ENCODE results near the gene UBASH3B.

The UBASH3B gene

DNA sequence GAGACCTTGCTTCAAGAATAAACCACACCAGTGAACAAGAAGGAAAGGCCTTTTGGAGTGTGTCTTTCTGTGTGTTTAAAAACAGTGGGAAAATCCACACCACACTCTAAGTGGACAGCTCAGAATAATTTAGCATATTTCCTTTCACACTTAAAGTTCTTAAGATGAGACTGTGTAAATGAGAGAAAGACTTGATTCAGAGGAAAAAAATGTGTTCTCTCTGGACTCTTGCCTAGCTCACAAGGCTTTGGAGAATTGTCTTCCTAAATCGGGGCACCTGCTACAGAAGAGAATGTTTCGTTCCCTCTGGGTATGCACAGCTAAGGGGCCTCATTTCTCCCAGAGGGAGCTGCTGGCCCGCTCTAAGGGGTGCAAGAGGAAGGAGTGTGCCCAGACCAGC is 154.3 kb downstream of the UBASH3B start:
- DNase-seq (ENCODE audit: low spot score): no peak
- no peak overlapping the region for H3K27ac ChIP-seq
- ChIA-PET POLR2A (ENCODE audit: low non-redundant PET) (no interaction called here), CTCF (interaction anchor here (0.8 kb wide), 1 partner anchor 641 kb away, joined by 3 read pairs; no protein-coding TSS in a partner anchor)
- TF ChIP-seq, protein P1, sequence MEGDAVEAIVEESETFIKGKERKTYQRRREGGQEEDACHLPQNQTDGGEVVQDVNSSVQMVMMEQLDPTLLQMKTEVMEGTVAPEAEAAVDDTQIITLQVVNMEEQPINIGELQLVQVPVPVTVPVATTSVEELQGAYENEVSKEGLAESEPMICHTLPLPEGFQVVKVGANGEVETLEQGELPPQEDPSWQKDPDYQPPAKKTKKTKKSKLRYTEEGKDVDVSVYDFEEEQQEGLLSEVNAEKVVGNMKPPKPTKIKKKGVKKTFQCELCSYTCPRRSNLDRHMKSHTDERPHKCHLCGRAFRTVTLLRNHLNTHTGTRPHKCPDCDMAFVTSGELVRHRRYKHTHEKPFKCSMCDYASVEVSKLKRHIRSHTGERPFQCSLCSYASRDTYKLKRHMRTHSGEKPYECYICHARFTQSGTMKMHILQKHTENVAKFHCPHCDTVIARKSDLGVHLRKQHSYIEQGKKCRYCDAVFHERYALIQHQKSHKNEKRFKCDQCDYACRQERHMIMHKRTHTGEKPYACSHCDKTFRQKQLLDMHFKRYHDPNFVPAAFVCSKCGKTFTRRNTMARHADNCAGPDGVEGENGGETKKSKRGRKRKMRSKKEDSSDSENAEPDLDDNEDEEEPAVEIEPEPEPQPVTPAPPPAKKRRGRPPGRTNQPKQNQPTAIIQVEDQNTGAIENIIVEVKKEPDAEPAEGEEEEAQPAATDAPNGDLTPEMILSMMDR (conservative IDR thresholded peaks at IDR 0.05; ENCODE audit: low read depth): no peak

DNA sequence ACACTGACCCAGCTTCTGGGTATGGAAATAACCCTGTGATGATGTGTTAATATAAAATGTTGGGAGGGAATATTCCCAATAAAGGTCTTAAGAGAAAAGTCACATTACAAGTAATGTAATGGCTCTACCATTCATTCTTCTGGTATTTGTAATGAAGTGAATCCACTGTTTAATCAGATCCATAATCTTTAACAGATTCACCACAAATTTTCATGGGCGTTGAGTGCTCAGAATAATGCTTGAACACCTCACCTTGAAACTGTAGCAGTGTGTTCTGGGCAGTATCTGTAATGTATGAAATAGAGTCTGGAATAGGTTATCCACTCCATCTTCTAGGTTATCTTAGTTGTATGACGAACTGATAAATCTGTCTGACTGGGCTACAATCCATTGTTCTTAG is 156.2 kb downstream of the UBASH3B start:
- TF ChIP-seq, protein P1 (conservative IDR thresholded peaks at IDR 0.05; ENCODE audit: low read depth): no peak
- POLR2A ChIA-PET (ENCODE audit: low non-redundant PET): no interaction called here
- no peak overlapping the region for H3K27ac ChIP-seq
- no peak for DNase-seq (ENCODE audit: low spot score)
- CTCF ChIA-PET: no interaction called here

DNA sequence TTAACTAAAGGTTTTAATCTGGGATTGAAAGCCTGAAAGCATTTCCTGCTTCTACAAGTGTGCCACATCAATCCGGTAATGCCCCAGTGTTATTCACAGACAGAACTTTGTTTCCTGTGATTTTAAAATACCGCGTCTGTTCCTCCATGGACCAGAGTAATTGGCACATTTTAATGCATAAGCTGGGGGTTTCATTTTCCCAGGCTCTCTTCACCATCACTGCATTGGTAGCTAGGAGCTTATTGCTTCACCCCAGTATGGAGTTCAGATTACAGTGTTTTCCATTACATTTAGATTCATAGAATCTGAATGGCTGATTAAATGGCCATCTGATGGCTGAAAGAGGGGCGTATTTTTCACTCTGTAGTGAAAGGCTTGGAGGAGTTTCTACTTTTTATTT is 157.1 kb downstream of the UBASH3B start:
- ChIA-PET CTCF (no interaction called here), POLR2A (ENCODE audit: low non-redundant PET) (no interaction called here)
- no peak for DNase-seq (ENCODE audit: low spot score)
- TF ChIP-seq, protein P1 (conservative IDR thresholded peaks at IDR 0.05; ENCODE audit: low read depth): no peak
- H3K27ac ChIP-seq: no peak overlapping the region

DNA sequence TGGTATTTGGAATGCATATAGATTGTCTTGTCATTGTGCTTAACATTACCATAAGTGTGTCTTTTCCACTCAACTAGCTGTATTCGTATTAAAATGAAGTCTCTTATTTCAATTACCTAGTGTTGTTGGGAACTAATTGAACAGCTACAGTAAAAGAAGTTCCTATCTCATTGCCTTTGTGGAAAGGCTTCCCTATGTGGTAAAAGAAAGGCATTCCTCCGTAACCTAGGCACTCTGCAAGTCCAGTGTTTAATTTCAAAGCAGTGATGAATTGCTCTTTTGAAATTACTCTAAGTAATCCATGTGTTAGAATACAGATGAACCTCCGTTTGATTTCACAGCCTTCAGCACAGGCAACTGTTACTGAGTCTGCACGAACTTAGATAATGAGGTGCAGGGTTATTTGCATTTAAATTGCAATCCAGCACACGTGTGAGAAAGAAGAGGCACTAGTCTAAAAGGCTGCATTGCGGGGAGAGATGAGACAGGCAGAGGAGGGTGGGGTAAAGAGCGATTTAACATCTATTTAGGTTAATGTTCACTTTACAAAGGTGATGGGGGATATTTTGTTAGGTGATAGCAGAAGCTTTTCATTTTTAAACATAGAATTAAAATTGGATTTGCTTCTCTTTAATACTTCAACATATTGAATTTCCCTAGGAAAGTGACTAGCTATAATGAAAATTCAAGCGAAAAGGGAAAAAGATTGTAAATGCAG is 157.8 kb downstream of the UBASH3B start:
- ChIA-PET POLR2A (ENCODE audit: low non-redundant PET) (no interaction called here), CTCF (interaction anchor here (0.6 to 2.0 kb wide), 3 partner anchors 40 to 260 kb away, joined by 3 to 10 read pairs (median 3); no protein-coding TSS in a partner anchor)
- TF ChIP-seq, protein P1 (conservative IDR thresholded peaks at IDR 0.05; ENCODE audit: low read depth): no peak
- H3K27ac ChIP-seq: no peak overlapping the region
- no peak for DNase-seq (ENCODE audit: low spot score)

DNA sequence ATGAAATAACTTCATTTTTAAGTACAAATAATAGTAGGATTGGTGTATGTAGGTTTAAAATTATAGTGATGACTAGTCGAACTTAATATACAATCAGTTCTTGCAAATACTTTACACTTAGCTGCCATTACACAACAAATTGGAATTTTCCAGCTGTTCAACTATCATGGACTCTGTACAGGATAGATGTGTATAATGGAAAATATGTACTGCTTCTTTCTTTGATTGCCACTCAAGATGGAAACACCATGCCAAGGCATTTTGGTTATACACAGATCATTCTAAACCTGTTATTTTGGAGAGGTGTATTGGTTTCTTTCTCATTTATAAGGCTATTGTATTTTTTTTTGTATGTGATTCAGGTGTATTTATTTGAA is 158.4 kb downstream of the UBASH3B start:
- no peak for DNase-seq (ENCODE audit: low spot score)
- CTCF ChIA-PET: interaction anchor here (0.6 to 2.0 kb wide), 3 partner anchors 40 to 260 kb away, joined by 3 to 10 read pairs (median 3); no protein-coding TSS in a partner anchor
- POLR2A ChIA-PET (ENCODE audit: low non-redundant PET): no interaction called here
- TF ChIP-seq, protein P1 (conservative IDR thresholded peaks at IDR 0.05; ENCODE audit: low read depth): no peak
- no peak overlapping the region for H3K27ac ChIP-seq

DNA sequence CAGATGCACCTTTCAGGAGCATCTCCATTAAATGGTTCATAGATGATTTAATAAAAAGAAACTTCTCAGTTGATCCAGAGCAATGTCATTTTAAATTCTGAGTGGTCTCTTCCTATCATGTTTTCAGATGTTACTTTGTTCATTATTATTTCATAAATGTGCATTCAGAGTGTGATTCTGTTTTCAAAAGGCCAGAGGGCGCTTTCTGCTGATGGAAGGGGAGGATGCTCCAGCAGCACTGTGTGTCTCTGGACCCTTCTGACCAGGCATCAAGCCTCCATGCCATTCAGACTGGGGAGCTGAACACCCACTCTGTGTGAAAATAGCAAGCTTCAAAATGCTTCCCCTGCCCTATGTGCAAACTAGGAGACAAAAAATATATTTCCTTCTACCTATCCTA is 158.9 kb downstream of the UBASH3B start:
- no peak for DNase-seq (ENCODE audit: low spot score)
- H3K27ac ChIP-seq: no peak overlapping the region
- ChIA-PET POLR2A (ENCODE audit: low non-redundant PET) (no interaction called here), CTCF (interaction anchor here (0.7 to 2.0 kb wide), 6 partner anchors 13 to 302 kb away, joined by 3 to 10 read pairs (median 4); no protein-coding TSS in a partner anchor)
- TF ChIP-seq, protein P1 (conservative IDR thresholded peaks at IDR 0.05; ENCODE audit: low read depth): no peak
